ENCODE measurements around the gene GRAMD1B.

GRCh38 chr11:123587559-123587958 lies 157.5 kb downstream of the GRAMD1B start:
- TF ChIP-seq REST (IDR thresholded peaks at IDR 0.05; ENCODE audit: insufficient replicate concordance, low read depth) = no peak
- TF ChIP-seq POLR2AphosphoS5 (IDR thresholded peaks at IDR 0.05; ENCODE audit: low read depth) = no peak
